ENCODE measurements around the gene ERC1. TPM values are rescaled to one million over a fixed set of nuclear protein-coding genes. Genes with fewer than 3 reads are reported as not detected.

The ERC1 gene
- total RNA-seq, 1 experiment from 2014 or later = 40.4 TPM

DNA sequence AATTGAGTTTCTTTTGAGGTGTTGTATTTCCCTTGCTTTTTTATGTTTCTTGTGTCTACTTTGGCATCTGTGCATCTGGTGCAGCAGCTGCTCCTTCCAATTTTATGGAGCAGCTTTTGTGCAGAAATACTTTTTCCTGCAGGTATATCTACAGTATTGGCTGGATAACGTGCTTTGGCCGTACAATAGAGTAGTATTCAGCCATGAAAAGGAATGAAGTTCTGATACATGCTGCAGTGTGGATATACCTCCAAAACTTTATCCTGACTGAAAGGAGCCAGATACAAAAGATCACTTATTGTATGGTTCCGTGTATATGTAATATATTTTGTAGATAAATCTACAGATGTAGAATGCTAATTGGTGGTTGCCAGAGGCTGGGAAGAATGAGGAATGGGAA is 74.6 kb downstream of the ERC1 start:
- Histone ChIP-seq H3K27ac (ENCODE audit: low read length) (no peak overlapping the region), H3K4me3 (ENCODE audit: low read depth in 2 of 2, low read length in 2 of 2) (no peak overlapping the region), H3K9me3 (ENCODE audit: control insufficient read depth, insufficient read depth, low read depth, low read length) (no peaks in the 10 kb centered on the region; the same call in 1 of the 2 replicates), H3K4me1 (ENCODE audit: control insufficient read depth, insufficient read depth, low read length) (no peaks in the 10 kb centered on the region), H3K27me3 (ENCODE audit: control insufficient read depth, insufficient read depth, low read length) (no peaks in the 10 kb centered on the region), H3K36me3 (ENCODE audit: control insufficient read depth, insufficient read depth, low read length) (no peaks in the 10 kb centered on the region)
- no TSS peak for BruUV-seq (replicated peaks)
- intact Hi-C loops (cut with micrococcal nuclease; ENCODE audit: unreplicated experiment) = no loop called here
- ATAC-seq = no peak
- no peak for DNase-seq (ENCODE audit: low read depth, low spot score)
- no peak for TF ChIP-seq POLR2AphosphoS5 (IDR thresholded peaks at IDR 0.05; ENCODE audit: low read depth, low read length)
- TF ChIP-seq, protein P1, sequence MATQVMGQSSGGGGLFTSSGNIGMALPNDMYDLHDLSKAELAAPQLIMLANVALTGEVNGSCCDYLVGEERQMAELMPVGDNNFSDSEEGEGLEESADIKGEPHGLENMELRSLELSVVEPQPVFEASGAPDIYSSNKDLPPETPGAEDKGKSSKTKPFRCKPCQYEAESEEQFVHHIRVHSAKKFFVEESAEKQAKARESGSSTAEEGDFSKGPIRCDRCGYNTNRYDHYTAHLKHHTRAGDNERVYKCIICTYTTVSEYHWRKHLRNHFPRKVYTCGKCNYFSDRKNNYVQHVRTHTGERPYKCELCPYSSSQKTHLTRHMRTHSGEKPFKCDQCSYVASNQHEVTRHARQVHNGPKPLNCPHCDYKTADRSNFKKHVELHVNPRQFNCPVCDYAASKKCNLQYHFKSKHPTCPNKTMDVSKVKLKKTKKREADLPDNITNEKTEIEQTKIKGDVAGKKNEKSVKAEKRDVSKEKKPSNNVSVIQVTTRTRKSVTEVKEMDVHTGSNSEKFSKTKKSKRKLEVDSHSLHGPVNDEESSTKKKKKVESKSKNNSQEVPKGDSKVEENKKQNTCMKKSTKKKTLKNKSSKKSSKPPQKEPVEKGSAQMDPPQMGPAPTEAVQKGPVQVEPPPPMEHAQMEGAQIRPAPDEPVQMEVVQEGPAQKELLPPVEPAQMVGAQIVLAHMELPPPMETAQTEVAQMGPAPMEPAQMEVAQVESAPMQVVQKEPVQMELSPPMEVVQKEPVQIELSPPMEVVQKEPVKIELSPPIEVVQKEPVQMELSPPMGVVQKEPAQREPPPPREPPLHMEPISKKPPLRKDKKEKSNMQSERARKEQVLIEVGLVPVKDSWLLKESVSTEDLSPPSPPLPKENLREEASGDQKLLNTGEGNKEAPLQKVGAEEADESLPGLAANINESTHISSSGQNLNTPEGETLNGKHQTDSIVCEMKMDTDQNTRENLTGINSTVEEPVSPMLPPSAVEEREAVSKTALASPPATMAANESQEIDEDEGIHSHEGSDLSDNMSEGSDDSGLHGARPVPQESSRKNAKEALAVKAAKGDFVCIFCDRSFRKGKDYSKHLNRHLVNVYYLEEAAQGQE (IDR thresholded peaks at IDR 0.05; ENCODE audit: insufficient read depth in 1 of 2, low read depth in 2 of 2, low read length in 1 of 2) = no peak
- no peak for TF ChIP-seq TCF7L2 (IDR thresholded peaks at IDR 0.05; ENCODE audit: low read depth, low read length)
- TF ChIP-seq, protein P2, sequence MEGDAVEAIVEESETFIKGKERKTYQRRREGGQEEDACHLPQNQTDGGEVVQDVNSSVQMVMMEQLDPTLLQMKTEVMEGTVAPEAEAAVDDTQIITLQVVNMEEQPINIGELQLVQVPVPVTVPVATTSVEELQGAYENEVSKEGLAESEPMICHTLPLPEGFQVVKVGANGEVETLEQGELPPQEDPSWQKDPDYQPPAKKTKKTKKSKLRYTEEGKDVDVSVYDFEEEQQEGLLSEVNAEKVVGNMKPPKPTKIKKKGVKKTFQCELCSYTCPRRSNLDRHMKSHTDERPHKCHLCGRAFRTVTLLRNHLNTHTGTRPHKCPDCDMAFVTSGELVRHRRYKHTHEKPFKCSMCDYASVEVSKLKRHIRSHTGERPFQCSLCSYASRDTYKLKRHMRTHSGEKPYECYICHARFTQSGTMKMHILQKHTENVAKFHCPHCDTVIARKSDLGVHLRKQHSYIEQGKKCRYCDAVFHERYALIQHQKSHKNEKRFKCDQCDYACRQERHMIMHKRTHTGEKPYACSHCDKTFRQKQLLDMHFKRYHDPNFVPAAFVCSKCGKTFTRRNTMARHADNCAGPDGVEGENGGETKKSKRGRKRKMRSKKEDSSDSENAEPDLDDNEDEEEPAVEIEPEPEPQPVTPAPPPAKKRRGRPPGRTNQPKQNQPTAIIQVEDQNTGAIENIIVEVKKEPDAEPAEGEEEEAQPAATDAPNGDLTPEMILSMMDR (IDR thresholded peaks at IDR 0.05) = no peak
- TF ChIP-seq SIN3A (IDR thresholded peaks at IDR 0.05; ENCODE audit: borderline replicate concordance, insufficient read depth, low read depth, low read length) = no peak
- in situ Hi-C loops (cut with HindIII; ENCODE audit: low pct_unique_long_range_greater_than_20kb, low sequenced_read_pairs) = no loop called here
- ChIA-PET POLR2A (no interaction called here), CTCF (no interaction called here)

DNA sequence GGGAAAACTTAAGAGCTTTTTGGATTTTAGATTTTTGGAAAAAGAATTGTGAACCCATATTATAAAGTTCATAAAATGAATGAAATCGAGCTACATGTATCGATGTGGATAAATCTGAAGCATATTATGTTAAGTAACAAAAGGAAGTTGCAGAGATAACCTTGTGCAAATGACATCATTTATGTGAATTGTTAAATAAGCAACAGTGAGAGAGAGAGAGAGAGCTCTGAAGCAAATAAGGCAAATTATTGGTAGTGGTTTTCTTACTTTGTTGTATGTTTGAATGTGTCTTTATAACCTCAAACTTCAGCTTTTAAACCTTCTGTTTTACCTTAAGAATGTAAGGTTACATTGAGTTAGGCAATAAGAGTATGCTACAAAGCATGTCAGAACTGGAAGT is 78.8 kb downstream of the ERC1 start:
- no peak overlapping the region for H3K4me3 ChIP-seq (ENCODE audit: low read depth in 2 of 2, low read length in 2 of 2)
- no peaks in the 10 kb centered on the region for H3K27me3 ChIP-seq (ENCODE audit: control insufficient read depth, insufficient read depth, low read length)
- BruUV-seq (replicated peaks) = no TSS peak
- H3K4me1 ChIP-seq (ENCODE audit: control insufficient read depth, insufficient read depth, low read length) = no peaks in the 10 kb centered on the region; the same call in 1 of the 2 replicates
- POLR2A ChIA-PET = no interaction called here
- no peaks in the 10 kb centered on the region for H3K36me3 ChIP-seq (ENCODE audit: control insufficient read depth, insufficient read depth, low read length)
- in situ Hi-C loops (cut with HindIII; ENCODE audit: low pct_unique_long_range_greater_than_20kb, low sequenced_read_pairs) (no loop called here), intact Hi-C loops (cut with micrococcal nuclease; ENCODE audit: unreplicated experiment) (no loop called here)
- ATAC-seq = no peak
- CTCF ChIA-PET = interaction anchor here (0.8 kb wide), 1 partner anchor 23 kb away, joined by 3 read pairs; no protein-coding TSS in a partner anchor
- TF ChIP-seq, protein P2 (IDR thresholded peaks at IDR 0.05) = no peak
- no peak for TF ChIP-seq TCF7L2 (IDR thresholded peaks at IDR 0.05; ENCODE audit: low read depth, low read length)
- no peak overlapping the region for H3K27ac ChIP-seq (ENCODE audit: low read length)
- DNase-seq (ENCODE audit: low read depth, low spot score) = no peak
- no peaks in the 10 kb centered on the region for H3K9me3 ChIP-seq (ENCODE audit: control insufficient read depth, insufficient read depth, low read depth, low read length)
